AG08396 (cell line): ENCODE results near the gene RIPOR3.

Experiments
- DNase-seq: peaks from one replicate; pipeline ENCODE4 v3.0.0; 2012; ENCODE audit warnings: low spot score, mixed read lengths

RIPOR3 gene

DNA sequence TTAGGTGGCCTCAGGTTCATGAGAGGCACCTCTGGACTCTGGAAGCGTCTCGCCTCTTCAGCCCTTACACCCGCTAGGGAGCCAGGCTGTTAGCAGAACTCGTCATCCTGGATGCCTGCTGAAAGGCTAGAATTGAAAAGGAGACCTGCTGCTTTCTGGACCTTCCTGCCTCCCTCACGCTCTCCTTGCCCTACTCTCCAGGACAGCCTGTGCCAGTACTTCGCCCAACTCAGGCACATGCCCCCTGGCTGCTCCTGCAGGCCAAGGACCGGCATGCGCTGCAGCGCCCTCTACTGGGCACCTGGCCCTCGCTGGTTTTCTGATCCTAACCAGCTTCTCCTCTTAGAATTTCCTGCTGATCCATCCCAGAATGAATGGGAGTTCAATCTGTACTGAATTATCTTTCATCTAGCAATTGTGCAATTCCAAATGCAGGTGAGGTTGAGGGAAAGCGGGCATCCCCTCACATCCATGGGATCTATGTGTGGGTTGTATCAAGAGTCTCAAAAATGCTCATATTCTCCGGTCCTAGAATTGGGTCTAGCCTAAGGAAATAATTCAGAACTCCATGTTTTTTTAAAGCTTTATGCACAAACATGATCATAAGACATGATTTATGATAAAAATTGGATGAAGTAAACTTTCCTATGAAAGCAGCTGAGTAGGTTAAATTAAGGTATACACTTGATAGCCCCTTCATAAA is 103.2 kb downstream of the RIPOR3 start:
- DNase-seq: peak; percentile 88

GRCh38 chr20:50587291-50587961 is 103.9 kb downstream of the RIPOR3 start:
- DNase-seq: no peak

DNA sequence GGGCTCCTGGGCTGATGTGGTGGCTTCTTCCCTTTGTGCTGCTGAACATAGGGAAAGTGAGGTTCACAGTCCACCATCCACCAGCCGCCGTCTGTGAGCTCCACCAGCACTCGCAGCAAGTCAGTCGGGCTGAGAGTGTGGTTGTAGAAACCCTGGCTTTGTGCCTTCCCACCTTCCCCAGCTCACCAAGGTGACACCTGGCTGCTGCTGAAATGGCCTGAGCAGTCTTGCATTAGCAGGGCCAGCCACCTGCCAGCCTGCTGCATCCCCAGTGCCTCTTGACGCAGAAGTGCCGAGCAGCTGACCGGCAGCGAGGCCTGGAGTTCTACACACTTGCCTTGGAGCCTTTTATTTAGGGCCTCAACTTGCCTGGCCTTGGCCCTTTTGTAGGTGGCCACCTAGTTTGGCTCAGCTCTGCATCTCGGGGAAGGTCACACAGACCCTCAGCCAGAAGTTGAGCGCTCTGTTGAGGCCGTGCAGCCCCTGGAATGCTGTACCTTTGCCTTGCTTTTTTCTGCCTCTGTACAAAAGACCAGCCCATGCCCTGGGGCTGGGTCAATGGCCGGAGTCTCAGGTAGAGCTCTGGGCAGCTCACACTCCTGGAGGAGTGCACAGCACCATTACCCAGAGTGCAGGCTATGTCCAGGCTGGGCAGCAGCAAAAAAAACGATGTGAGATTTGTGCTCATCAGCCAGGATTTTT is 104.7 kb downstream of the RIPOR3 start:
- no peak for DNase-seq

GRCh38 chr20:50585678-50586077 is 105.7 kb downstream of the RIPOR3 start:
- no peak for DNase-seq

GRCh38 chr20:50585214-50585613 is 106.1 kb downstream of the RIPOR3 start:
- no peak for DNase-seq

DNA sequence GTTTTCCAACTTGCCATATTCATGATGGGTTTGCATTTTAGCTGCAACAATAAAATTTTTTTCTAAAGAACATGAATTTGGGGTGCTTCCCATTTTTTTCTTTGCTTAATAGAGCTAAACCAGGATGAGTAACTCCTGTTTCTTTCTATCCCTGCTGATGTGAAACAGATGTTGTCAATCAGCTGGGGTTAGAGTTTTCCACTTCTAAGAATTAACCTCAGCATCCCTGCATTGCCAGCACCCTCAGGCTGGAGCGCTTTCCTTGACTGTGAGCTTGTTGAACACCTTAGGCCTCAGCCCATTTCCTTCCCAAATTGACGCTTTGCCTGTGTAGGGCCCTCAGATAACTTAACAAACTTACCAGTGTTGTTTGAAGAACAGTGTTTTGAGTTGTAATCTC is 106.7 kb downstream of the RIPOR3 start:
- DNase-seq: no peak

DNA sequence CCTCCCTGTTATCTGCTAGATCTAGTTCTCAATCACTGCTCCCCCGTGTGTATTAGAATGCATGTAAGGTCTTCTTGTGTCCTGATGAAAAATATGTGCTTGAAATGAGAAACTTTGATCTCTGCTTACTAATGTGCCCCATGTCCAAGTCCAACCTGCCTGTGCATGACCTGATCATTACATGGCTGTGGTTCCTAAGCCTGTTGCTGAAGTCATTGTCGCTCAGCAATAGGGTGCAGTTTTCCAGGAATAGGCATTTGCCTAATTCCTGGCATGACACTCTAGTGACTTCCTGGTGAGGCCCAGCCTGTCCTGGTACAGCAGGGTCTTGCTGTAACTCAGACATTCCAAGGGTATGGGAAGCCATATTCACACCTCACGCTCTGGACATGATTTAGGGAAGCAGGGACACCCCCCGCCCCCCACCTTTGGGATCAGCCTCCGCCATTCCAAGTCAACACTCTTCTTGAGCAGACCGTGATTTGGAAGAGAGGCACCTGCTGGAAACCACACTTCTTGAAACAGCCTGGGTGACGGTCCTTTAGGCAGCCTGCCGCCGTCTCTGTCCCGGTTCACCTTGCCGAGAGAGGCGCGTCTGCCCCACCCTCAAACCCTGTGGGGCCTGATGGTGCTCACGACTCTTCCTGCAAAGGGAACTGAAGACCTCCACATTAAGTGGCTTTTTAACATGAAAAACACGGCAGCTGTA is 107.7 kb downstream of the RIPOR3 start:
- no peak for DNase-seq

DNA sequence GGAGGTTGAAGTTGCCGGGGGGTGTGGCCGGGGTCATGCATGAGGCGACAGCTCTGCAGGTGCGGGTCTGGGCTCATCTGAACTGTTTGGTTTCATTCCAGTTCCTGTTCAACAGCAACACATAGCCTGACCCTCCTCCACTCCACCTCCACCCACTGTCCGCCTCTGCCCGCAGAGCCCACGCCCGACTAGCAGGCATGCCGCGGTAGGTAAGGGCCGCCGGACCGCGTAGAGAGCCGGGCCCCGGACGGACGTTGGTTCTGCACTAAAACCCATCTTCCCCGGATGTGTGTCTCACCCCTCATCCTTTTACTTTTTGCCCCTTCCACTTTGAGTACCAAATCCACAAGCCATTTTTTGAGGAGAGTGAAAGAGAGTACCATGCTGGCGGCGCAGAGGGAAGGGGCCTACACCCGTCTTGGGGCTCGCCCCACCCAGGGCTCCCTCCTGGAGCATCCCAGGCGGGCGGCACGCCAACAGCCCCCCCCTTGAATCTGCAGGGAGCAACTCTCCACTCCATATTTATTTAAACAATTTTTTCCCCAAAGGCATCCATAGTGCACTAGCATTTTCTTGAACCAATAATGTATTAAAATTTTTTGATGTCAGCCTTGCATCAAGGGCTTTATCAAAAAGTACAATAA is 108.6 kb downstream of the RIPOR3 start:
- DNase-seq: no peak

DNA sequence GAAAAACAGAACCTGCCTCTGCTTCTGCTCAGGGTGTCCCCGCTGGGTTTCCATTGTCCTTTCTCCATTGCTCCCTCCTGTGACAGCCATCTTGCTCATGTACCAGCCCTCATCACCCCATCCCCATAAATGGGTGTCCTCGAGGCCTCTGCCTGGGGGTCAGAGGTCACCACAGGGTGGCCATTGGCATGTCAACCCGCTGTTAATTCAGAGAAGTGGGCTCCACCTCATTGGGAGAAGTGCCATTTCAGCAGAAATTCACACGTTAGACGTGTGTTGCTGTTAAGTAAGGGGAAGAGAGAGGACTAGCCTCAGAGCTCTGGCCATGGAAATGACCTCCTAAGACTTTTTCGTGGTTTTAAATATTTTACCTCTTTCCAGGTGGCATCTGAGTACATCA is 109.2 kb downstream of the RIPOR3 start:
- no peak for DNase-seq

- DNase-seq: no peak
Measured at GRCh38 chr20:50580842-50581544, 110.3 kb downstream of the RIPOR3 start.

DNA sequence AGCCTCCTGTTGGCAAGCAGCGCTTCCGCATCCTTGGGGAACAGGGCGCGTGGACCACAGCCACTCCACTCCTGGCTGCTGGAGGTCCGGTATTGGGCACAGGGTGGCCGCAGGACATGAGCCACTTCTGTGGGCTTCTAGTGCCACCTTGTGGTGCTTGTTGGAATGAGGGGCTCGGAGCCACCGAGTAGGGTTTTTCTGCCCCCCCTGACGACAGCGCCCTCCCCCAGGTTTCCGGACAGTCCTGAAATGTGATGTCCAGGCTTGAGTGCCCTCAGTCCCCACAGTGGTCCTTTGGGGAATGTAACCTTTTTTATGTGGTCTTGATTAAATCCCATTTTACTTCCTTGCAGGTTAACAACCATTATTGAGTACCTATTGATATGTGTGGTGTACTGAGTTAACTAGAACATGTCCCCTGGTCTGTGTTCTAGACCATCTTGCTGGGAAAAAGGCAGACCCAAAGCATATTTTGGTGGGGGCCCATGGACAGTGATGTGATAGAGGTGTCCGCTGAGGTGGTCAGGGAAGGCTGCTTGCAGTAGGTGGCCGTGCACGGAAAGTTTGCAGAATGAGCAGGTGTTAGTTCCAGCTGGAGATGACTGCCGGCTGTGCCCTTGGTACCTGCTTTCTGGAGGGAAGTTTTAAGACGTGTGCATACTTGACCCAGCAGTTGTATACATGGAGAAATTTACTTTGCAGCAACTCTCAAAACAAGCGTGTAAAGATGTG is 111.2 kb downstream of the RIPOR3 start:
- peak; percentile 84 for DNase-seq

DNA sequence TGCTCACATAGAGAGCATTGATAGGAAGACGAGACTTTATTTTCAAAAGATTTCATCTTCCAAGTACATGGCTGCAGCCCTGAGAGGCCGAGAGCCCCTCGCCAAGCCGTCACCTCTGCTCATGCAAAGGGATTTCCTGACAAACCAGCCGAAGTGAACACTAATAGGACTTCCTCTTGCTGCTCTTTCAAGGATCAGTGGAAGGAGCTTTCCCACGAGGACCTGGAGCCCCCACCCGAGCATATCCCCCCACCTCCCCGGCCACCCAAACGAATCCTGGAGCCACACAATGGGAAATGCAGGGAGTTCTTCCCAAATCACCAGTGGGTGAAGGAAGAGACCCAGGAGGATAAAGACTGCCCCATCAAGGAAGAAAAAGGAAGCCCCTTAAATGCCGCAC is 111.8 kb downstream of the RIPOR3 start:
- DNase-seq: no peak

GRCh38 chr20:50578778-50579165 is 112.6 kb downstream of the RIPOR3 start:
- no peak for DNase-seq

DNA sequence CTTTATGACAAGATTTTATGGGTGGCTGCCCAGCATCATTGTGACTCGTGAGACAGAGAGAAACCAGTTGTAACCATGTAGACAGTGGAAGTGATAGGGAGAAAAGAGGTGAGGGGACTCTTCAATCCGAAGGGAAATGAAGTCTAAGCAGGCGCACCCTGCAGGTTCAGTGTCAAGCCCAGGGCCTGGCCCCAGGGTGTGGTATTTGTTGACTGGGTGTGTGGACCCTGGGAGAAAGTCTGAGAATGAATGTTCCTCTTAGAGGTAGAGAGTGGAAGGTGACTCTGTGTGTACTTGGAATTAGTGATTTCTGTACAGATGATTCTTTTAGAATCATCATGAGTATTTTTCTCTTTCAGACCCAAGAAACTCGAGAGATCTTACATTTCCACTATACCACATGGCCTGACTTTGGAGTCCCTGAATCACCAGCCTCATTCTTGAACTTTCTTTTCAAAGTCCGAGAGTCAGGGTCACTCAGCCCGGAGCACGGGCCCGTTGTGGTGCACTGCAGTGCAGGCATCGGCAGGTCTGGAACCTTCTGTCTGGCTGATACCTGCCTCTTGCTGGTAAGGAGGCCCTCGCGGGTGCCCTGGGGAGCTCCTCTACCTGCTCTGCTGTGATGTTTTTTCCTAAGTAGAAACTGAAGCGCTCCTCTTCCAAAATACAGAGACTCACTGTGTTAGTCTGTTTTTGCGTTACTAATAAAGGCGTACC is 113.1 kb downstream of the RIPOR3 start:
- DNase-seq: no peak

DNA sequence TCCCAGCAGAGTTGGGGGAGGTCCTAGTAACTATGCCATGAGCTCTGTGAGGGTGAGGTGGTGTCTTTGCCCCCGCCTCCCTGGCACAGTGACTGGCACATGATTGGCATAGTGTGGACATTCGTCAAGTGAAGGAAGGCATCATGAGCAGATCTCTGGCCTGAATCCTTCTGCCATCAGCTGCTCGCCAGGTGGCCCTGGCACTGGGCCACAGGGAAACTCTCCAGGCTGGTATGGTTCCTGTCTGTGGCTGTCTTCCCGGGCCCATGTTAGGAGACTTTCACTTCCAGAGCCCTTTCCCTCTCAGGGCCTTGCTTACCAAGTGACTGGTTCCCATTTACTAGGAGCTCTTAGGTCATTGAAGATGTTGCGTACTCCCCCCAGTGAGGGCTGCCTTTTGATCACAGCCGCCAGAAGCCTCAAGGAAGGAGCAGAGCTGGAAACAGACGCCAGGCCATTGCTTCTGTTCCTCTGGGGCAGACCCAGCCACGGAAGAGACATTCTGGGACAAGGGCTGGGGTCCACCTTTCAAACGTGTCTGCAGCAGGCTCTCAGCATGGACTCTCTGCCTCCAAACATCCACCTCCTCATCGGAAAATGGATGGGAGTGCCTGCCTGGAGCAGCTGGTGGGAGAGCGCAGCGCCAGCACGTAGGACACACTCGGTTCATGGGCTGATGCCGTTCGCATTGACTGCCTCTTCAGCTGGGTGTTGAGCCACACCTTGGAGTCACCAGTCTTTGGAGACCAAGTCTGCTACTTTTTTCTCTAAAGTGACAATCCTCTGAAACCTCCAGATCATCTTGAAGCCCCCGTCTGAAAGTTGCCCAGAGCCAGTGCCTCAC is 113.9 kb downstream of the RIPOR3 start:
- DNase-seq: no peak

GRCh38 chr20:50575865-50576720 is 115.2 kb downstream of the RIPOR3 start:
- peak; percentile 72 for DNase-seq

- DNase-seq: no peak
Measured at GRCh38 chr20:50574586-50574985, 116.8 kb downstream of the RIPOR3 start.

DNA sequence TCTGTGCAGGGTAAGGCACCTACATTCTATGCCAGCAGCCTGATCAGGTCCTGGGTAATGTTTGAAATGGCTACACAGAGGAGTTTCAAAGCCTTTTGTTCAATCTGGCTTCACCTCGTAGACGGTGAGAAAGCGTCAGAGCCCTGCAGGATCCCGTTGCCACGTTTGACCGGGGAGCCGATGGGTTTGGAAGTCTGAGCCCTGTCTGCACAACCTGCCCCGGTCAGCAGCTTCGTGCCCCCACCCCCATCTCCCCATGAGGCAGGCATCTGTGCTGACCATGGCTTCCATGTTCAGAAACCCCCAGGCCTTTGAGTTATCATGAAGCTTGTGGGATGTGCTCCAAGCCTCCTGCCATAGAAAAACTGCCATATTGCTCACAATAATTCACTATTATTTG is 117.2 kb downstream of the RIPOR3 start:
- DNase-seq: no peak
